ENCODE results near the gene MYMK. TPM values are rescaled to one million over a fixed set of nuclear protein-coding genes. Genes with fewer than 3 reads are reported as not detected.
"Not testable (repeated sequence)": the region's sequence is repeated elsewhere in the genome, so short reads cannot be mapped to it uniquely, and the experiment has no call there.

The MYMK gene
- polyA plus RNA-seq, 2 donors, result not detected

GRCh38 chr9:133568186-133568585, 43.4 kb upstream of the MYMK start:
- H3K36me3 ChIP-seq (ENCODE audit: control insufficient read depth in 2 of 2, insufficient read depth in 2 of 2, low read length in 1 of 2), result no peaks in the 10 kb centered on the region
- 89 to 90% methylated on average over 33 of the region's 33 CpGs for WGBS, 2 donors
- no peaks in the 10 kb centered on the region for H3K9me3 ChIP-seq (ENCODE audit: control insufficient read depth in 2 of 2, insufficient read depth in 1 of 2, low read depth in 1 of 2, low read length in 1 of 2)
- H3K27me3 ChIP-seq (ENCODE audit: control insufficient read depth in 1 of 2, insufficient read depth in 2 of 2, low read length in 2 of 2), result peaks cover 0 to 2% of the 10 kb centered on the region in 2 donors
- no peak overlapping the region for H3K27ac ChIP-seq (ENCODE audit: low read depth in 2 of 2, low read length in 1 of 2)
- H3K4me3 ChIP-seq (ENCODE audit: low read depth in 1 of 2, low read length in 2 of 2), result no peak overlapping the region
- H3K4me1 ChIP-seq (ENCODE audit: control insufficient read depth in 2 of 2, insufficient read depth in 2 of 2, low read length in 1 of 2), result peaks cover 5 to 9% of the 10 kb centered on the region in 2 donors

- H3K36me3 ChIP-seq (ENCODE audit: control insufficient read depth in 2 of 2, insufficient read depth in 2 of 2, low read length in 1 of 2), result no peaks in the 10 kb centered on the region
- H3K9me3 ChIP-seq (ENCODE audit: control insufficient read depth in 2 of 2, insufficient read depth in 1 of 2, low read depth in 1 of 2, low read length in 1 of 2), result no peaks in the 10 kb centered on the region
- 89 to 90% methylated on average over 17 of the region's 17 CpGs for WGBS, 2 donors
- H3K27ac ChIP-seq (ENCODE audit: low read depth in 2 of 2, low read length in 1 of 2), result no peak overlapping the region
- no peak overlapping the region for H3K4me3 ChIP-seq (ENCODE audit: low read depth in 1 of 2, low read length in 2 of 2)
- peaks cover 2 to 6% of the 10 kb centered on the region in 2 donors for H3K4me1 ChIP-seq (ENCODE audit: control insufficient read depth in 2 of 2, insufficient read depth in 2 of 2, low read length in 1 of 2)
- H3K27me3 ChIP-seq (ENCODE audit: control insufficient read depth in 1 of 2, insufficient read depth in 2 of 2, low read length in 2 of 2), result peaks cover 0 to 2% of the 10 kb centered on the region in 2 donors
These were observed 42.1 kb upstream of the MYMK start for GRCh38 chr9:133566817-133567216.

- Histone ChIP-seq H3K9me3 (ENCODE audit: control insufficient read depth in 2 of 2, insufficient read depth in 1 of 2, low read depth in 1 of 2, low read length in 1 of 2) (no peaks in the 10 kb centered on the region), H3K4me3 (ENCODE audit: low read depth in 1 of 2, low read length in 2 of 2) (no peak overlapping the region), H3K36me3 (ENCODE audit: control insufficient read depth in 2 of 2, insufficient read depth in 2 of 2, low read length in 1 of 2) (no peaks in the 10 kb centered on the region), H3K4me1 (ENCODE audit: control insufficient read depth in 2 of 2, insufficient read depth in 2 of 2, low read length in 1 of 2) (peaks cover 2 to 6% of the 10 kb centered on the region in 2 donors), H3K27ac (ENCODE audit: low read depth in 2 of 2, low read length in 1 of 2) (no peak overlapping the region), H3K27me3 (ENCODE audit: control insufficient read depth in 1 of 2, insufficient read depth in 2 of 2, low read length in 2 of 2) (peaks cover 0 to 2% of the 10 kb centered on the region in 2 donors)
- WGBS, 2 donors, result 83 to 85% methylated on average over 14 of the region's 14 CpGs
These were observed 41.6 kb upstream of the MYMK start for GRCh38 chr9:133566382-133566781.

- Histone ChIP-seq H3K36me3 (ENCODE audit: control insufficient read depth in 2 of 2, insufficient read depth in 2 of 2, low read length in 1 of 2) (no peaks in the 10 kb centered on the region), H3K27ac (ENCODE audit: low read depth in 2 of 2, low read length in 1 of 2) (peak overlapping the region; percentile 62 to 76), H3K27me3 (ENCODE audit: control insufficient read depth in 1 of 2, insufficient read depth in 2 of 2, low read length in 2 of 2) (peaks cover 0 to 2% of the 10 kb centered on the region in 2 donors), H3K4me1 (ENCODE audit: control insufficient read depth in 2 of 2, insufficient read depth in 2 of 2, low read length in 1 of 2) (peaks cover 2 to 9% of the 10 kb centered on the region in 2 donors), H3K4me3 (ENCODE audit: low read depth in 1 of 2, low read length in 2 of 2) (no peak overlapping the region), H3K9me3 (ENCODE audit: control insufficient read depth in 2 of 2, insufficient read depth in 1 of 2, low read depth in 1 of 2, low read length in 1 of 2) (no peaks in the 10 kb centered on the region)
- 69 to 81% methylated on average over 11 of the region's 11 CpGs for WGBS, 2 donors
These were observed 39.8 kb upstream of the MYMK start for GRCh38 chr9:133564451-133565116.

- not testable (repeated sequence) for H3K36me3 ChIP-seq (ENCODE audit: control insufficient read depth in 2 of 2, insufficient read depth in 2 of 2, low read length in 1 of 2); H3K27ac ChIP-seq (ENCODE audit: low read depth in 2 of 2, low read length in 1 of 2); H3K9me3 ChIP-seq (ENCODE audit: control insufficient read depth in 2 of 2, insufficient read depth in 1 of 2, low read depth in 1 of 2, low read length in 1 of 2); H3K4me1 ChIP-seq (ENCODE audit: control insufficient read depth in 2 of 2, insufficient read depth in 2 of 2, low read length in 1 of 2); H3K27me3 ChIP-seq (ENCODE audit: control insufficient read depth in 1 of 2, insufficient read depth in 2 of 2, low read length in 2 of 2); H3K4me3 ChIP-seq (ENCODE audit: low read depth in 1 of 2, low read length in 2 of 2)
These were observed 39.1 kb upstream of the MYMK start for GRCh38 chr9:133563814-133564213.

GRCh38 chr9:133563291-133563796, 38.6 kb upstream of the MYMK start:
- peaks cover 0 to 2% of the 10 kb centered on the region in 2 donors for H3K27me3 ChIP-seq (ENCODE audit: control insufficient read depth in 1 of 2, insufficient read depth in 2 of 2, low read length in 2 of 2)
- 8 to 13% methylated on average over 14 of the region's 14 CpGs for whole genome bisulfite sequencing, 2 donors
- no peak overlapping the region for H3K4me3 ChIP-seq (ENCODE audit: low read depth in 1 of 2, low read length in 2 of 2)
- peaks cover 2 to 9% of the 10 kb centered on the region in 2 donors for H3K4me1 ChIP-seq (ENCODE audit: control insufficient read depth in 2 of 2, insufficient read depth in 2 of 2, low read length in 1 of 2)
- H3K9me3 ChIP-seq (ENCODE audit: control insufficient read depth in 2 of 2, insufficient read depth in 1 of 2, low read depth in 1 of 2, low read length in 1 of 2), result no peaks in the 10 kb centered on the region
- no peaks in the 10 kb centered on the region for H3K36me3 ChIP-seq (ENCODE audit: control insufficient read depth in 2 of 2, insufficient read depth in 2 of 2, low read length in 1 of 2)
- H3K27ac ChIP-seq (ENCODE audit: low read depth in 2 of 2, low read length in 1 of 2), result no peak overlapping the region

GRCh38 chr9:133562611-133563290, 38.0 kb upstream of the MYMK start:
- peaks cover 2 to 9% of the 10 kb centered on the region in 2 donors for H3K4me1 ChIP-seq (ENCODE audit: control insufficient read depth in 2 of 2, insufficient read depth in 2 of 2, low read length in 1 of 2)
- no peaks in the 10 kb centered on the region for H3K9me3 ChIP-seq (ENCODE audit: control insufficient read depth in 2 of 2, insufficient read depth in 1 of 2, low read depth in 1 of 2, low read length in 1 of 2)
- no peak overlapping the region for H3K4me3 ChIP-seq (ENCODE audit: low read depth in 1 of 2, low read length in 2 of 2)
- no peaks in the 10 kb centered on the region for H3K36me3 ChIP-seq (ENCODE audit: control insufficient read depth in 2 of 2, insufficient read depth in 2 of 2, low read length in 1 of 2)
- WGBS, 2 donors, result 88 to 89% methylated on average over 27 to 54 of the region's 54 CpGs
- H3K27ac ChIP-seq (ENCODE audit: low read depth in 2 of 2, low read length in 1 of 2), result no peak overlapping the region
- H3K27me3 ChIP-seq (ENCODE audit: control insufficient read depth in 1 of 2, insufficient read depth in 2 of 2, low read length in 2 of 2), result peaks cover 0 to 2% of the 10 kb centered on the region in 2 donors

- H3K27me3 ChIP-seq (ENCODE audit: control insufficient read depth in 1 of 2, insufficient read depth in 2 of 2, low read length in 2 of 2), result no peaks in the 10 kb centered on the region
- H3K9me3 ChIP-seq (ENCODE audit: control insufficient read depth in 2 of 2, insufficient read depth in 1 of 2, low read depth in 1 of 2, low read length in 1 of 2), result no peaks in the 10 kb centered on the region
- peaks cover 2 to 9% of the 10 kb centered on the region in 2 donors for H3K4me1 ChIP-seq (ENCODE audit: control insufficient read depth in 2 of 2, insufficient read depth in 2 of 2, low read length in 1 of 2)
- 82 to 86% methylated on average over 22 to 32 of the region's 32 CpGs for WGBS, 2 donors
- H3K27ac ChIP-seq (ENCODE audit: low read depth in 2 of 2, low read length in 1 of 2), result no peak overlapping the region
- no peaks in the 10 kb centered on the region for H3K36me3 ChIP-seq (ENCODE audit: control insufficient read depth in 2 of 2, insufficient read depth in 2 of 2, low read length in 1 of 2)
- no peak overlapping the region for H3K4me3 ChIP-seq (ENCODE audit: low read depth in 1 of 2, low read length in 2 of 2)
These were observed 37.3 kb upstream of the MYMK start for GRCh38 chr9:133561976-133562554.

GRCh38 chr9:133560944-133561343, 36.2 kb upstream of the MYMK start:
- no peak overlapping the region for H3K4me3 ChIP-seq (ENCODE audit: low read depth in 1 of 2, low read length in 2 of 2)
- H3K27ac ChIP-seq (ENCODE audit: low read depth in 2 of 2, low read length in 1 of 2), result no peak overlapping the region
- no peaks in the 10 kb centered on the region for H3K9me3 ChIP-seq (ENCODE audit: control insufficient read depth in 2 of 2, insufficient read depth in 1 of 2, low read depth in 1 of 2, low read length in 1 of 2)
- H3K36me3 ChIP-seq (ENCODE audit: control insufficient read depth in 2 of 2, insufficient read depth in 2 of 2, low read length in 1 of 2), result no peaks in the 10 kb centered on the region
- WGBS, 2 donors, result 92 to 94% methylated on average over 22 of the region's 22 CpGs
- no peaks in the 10 kb centered on the region for H3K27me3 ChIP-seq (ENCODE audit: control insufficient read depth in 1 of 2, insufficient read depth in 2 of 2, low read length in 2 of 2)
- peaks cover 0 to 9% of the 10 kb centered on the region in 2 donors for H3K4me1 ChIP-seq (ENCODE audit: control insufficient read depth in 2 of 2, insufficient read depth in 2 of 2, low read length in 1 of 2)

Data from esophagus (tissue), 2 donors.